Left forelimb (tissue), 1 donor: Measurements from ENCODE around the gene ERN1.

Experiments
- DNase-seq: peaks from one replicate; pipeline ENCODE4 v3.0.0-alpha.2; 2018; ENCODE audit warnings: low spot score

ERN1 gene

DNA sequence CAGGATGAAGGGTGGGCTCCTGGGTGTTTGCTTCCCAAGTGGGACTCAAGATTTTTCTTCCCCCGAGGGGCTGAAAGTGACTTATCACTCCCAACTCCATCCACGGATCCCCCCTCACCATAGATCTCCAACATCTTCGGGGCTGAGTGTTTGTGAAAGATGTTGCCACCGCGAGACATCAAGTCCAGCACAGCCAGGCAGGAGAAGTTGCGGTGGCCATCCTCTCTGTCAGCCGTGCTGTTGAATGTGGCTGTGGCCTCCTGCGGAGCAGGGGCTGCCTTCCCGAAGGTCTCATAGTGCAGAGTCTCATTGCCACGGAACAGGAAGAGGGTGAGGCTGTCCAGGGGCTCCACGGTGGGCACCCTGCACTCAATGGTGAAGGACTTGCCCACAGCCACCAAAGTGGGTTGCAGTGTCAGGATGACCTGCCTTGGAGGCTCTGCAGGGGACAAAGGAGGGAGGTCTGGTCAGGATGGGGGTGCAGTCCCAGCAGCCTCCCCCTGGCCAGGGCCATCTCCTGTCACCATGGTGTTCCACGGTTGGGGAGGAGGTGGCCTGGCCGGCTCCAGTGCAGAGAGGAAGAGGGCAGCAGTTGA, 126.3 kb downstream of the ERN1 start:
- DNase-seq, result no peak

DNA sequence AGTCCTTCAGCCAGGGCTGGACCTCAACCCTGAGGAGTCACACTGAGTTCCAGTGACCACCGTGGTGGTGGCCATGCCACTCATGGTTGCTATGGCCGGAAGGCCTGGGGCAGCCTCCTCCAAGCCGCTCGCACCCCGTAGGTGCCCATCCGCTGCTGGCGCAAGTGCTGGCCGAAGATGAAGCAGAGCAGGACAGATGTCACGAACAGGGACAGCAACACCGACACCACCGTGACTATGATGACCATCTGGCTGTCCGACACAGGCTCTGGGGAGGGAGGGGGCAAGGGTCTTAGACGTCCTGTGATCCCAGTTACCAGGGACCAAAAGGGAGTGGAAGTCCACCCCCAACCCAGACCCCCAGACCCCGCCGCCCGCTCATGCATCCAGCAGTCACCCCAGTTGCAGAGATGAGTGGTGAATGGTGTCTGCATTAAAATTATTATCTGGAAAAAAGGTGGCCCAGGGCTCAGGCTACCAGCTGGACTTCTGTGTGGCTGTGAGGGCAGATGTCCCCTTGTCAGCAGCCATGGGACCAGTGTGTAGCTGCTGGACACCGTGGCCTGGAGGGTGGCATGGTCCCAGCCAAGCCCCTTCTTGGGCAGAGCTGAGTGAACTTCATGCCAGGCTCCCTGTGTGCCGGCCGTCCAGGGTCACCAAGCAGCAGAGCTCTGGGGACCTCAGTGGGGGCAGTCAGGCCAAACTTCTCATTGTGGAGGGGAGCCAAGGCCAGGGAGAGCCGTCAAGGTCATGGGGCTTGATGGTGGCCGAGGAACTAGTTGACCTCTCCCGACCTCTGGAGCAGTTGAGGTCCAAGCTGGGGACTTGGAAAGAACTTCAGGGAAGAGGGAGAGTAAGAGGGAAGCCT, 127.1 kb downstream of the ERN1 start:
- DNase-seq, result no peak

DNA sequence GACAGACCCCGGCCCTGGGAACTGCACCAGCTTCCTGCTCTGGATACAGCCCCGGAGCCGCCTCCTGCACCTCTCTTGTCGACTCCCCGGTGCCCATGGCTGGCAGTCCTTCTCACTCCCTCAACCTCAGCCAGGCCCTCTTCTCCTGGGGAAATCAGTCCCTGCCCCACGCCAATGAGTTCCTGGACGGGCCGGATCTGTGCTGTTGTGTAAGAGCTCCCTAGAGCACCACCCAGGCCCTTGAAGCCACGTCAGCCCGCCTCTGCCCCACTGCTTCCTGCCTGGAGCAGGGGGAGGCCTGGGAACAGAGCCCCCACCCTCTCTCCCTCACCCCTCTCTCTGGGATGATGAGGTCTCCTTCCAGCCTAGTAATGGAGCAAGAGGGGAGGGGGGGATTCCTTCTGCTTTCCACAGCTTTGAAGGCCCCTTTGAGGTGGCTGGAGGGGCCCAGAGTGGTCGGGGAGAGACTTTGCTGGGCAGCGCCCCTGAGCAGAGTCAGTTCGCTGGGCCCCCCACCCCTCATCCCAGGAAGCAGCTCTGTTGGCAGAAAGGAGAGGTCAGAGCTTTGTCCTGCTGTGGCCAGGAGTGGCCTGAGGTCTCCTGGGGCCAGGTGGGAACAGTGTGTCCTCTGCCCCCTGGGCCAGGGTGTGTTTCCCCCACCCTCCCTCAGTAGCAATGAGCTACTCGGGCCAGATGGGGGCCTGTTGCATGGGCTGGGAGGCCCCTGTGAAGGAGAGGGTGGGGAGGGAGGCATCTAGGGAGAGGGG, 128.0 kb downstream of the ERN1 start:
- no peak for DNase-seq

DNA sequence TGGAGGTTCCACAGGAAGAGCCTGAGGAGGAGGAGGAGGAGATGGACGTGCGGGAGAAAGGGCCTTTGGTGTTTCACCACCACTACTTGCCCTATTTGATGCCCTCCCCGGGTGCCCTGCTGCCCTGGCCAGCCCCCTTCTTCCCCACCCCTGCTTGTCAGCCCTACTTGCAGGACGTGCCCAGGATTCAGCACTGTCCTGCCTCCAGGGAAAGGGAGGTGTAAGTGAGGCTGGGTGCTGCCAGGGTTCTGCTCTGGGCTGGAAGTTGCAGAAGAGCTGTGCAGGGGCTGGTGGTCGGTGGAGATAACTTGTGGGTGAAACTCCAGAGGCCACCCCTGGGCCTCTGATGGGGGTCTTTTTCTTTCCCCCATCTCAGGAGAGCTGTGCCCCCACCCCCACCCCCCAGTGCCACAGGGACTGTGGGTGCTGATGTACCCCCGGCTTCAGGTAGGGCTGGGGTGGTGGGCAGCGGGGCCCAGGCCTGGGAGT, 128.8 kb downstream of the ERN1 start:
- no peak for DNase-seq

- DNase-seq, result no peak
Measured at GRCh38 chr17:63999680-64000531, 130.0 kb downstream of the ERN1 start.

GRCh38 chr17:63998721-63999679, 130.9 kb downstream of the ERN1 start:
- DNase-seq, result no peak

DNA sequence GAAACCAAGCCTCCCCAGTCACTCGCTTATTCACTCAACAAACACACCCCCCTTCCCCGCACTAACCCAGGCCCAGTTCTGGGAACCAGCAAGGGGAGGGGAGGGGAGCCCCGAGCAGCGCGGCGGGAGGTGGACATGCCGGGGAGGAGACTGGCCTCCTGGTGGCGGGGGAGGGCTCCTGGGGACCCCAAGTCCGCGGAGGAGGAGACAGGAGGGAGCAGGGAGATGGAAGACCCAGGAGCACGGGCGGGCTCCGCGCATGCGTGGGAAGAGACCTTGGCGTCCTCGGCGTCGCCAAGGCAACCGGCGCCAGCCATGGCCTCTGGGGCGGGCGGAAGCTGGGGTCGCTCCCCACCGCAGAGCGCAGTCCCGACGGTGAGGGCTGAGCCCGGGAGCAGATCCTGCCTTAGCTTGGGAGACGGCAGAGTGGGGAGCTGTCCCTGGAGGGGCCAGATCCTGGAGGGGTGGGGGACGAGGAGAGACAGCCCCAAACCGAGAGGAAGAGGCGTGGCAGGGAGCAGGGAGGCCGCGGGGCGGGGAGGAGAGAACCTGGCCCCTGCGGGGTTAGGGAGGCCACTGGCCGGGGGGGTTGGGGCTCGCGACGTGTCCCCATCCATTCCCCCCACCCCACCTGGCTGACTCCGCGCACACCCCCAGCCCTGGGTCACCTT, 131.8 kb downstream of the ERN1 start, which contains the start of gene PRR29:
Gene PRR29, plus strand, starts transcription at position 302 of the 671 bp plus-strand sequence. Its CDS starts 14 bp downstream, at position 316.
- DNase-seq, result peak; percentile 87

- DNase-seq, result no peak
Measured at GRCh38 chr17:63997341-63998048, 132.4 kb downstream of the ERN1 start.

GRCh38 chr17:63996430-63997182, 133.3 kb downstream of the ERN1 start:
- no peak for DNase-seq

DNA sequence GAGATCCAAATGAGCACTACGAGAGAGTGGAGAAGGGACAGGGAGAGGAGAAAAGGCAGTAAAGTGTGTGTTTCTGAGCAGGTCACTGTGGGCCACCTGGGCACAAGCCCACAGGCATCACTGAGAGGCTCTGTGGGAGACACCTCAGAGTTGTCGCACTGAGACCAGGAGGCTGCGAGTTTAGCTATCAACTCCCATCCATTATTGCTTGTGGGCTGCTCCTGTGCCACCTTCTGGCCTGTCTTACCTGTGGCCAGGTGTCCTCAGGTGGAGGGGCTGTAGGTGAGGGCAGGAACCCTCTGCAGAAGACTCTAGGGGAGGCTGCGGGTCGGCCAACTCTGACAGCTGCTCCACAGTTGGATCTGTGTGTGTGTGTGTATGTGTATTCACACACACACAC, 134.3 kb downstream of the ERN1 start:
- no peak for DNase-seq

DNA sequence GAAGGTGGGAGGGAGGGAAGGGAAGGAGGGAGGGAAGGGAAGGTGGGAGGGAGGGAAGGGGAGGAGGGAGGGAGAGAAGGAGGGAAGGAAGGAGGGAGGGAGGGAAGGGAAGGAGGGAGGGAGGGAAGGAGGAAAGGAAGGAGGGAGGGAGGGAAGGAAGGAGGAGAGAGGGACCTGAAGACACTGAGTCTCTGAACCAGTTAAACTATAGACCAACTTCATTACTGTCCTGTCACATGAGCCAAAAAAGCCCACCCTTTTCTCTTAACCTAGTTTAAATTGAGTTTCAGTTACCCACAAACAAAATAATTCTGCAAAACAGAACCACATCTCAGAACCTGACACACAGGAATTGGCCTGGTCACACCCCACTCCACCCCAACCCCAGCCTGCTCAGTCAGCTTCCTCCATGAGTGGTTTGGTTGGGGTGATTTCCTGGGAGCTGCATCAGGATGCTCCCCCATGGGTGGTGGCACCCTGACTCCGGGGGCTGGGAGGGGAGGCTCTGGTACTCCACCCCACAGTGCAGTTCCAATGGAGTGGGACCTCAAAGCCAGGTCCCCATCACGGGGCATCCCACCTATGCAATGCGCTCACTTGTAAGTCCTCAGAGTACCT, 136.5 kb downstream of the ERN1 start:
- no peak for DNase-seq

DNA sequence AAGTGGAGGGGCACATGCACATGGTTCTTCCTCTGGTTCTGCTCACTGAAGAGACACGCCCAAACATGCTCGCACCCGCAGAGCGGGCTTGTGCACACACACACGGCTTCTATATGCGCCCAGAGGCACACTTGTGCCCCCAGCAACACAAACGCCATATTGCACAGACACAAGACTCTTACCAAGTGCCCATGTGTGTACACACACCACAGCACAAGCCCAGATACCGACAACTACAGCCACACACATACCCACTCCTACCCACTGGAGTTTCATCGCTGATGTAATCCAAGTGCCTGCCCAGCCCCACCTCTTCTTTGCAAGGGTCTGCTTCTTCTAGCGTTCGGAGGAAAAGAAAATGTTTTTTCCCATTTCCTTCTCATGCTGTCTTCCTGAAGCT, 138.3 kb downstream of the ERN1 start:
- no peak for DNase-seq

- no peak for DNase-seq
Measured at GRCh38 chr17:63989622-63990345, 140.2 kb downstream of the ERN1 start.
